Stimulated activated CD8-positive, alpha-beta memory T cell treated with anti-CD3 and anti-CD28 coated beads, Interleukin-15, amount 100 ng/mL, for 1 hour (primary cell): Measurements from ENCODE around the gene CD59.
"Not testable (repeated sequence)": the region's sequence is repeated elsewhere in the genome, so short reads cannot be mapped to it uniquely, and the experiment has no call there.

Experiments used
- DNase-seq: peaks from one replicate; pipeline ENCODE4 v3.0.0-alpha.2; 2020; ENCODE audit warnings: low read depth

CD59 gene

GRCh38 chr11:33713151-33713855, 22.9 kb downstream of the CD59 start:
- DNase-seq: no peak

GRCh38 chr11:33712436-33712835, 23.8 kb downstream of the CD59 start:
- DNase-seq: no peak

- DNase-seq: no peak
These were observed 26.8 kb downstream of the CD59 start for GRCh38 chr11:33709466-33709865.

GRCh38 chr11:33708985-33709384, 27.2 kb downstream of the CD59 start:
- DNase-seq: no peak

- not testable (repeated sequence) for DNase-seq
These were observed 28.4 kb downstream of the CD59 start for GRCh38 chr11:33707831-33708230.

GRCh38 chr11:33706966-33707365, 29.3 kb downstream of the CD59 start:
- DNase-seq: no peak

GRCh38 chr11:33706546-33706945, 29.7 kb downstream of the CD59 start:
- no peak for DNase-seq

- DNase-seq: no peak
These were observed 31.8 kb downstream of the CD59 start for GRCh38 chr11:33704240-33705002.

- no peak for DNase-seq
These were observed 32.4 kb downstream of the CD59 start for GRCh38 chr11:33703788-33704187.

- DNase-seq: no peak
These were observed 33.0 kb downstream of the CD59 start for GRCh38 chr11:33703234-33703633.

- no peak for DNase-seq
These were observed 34.7 kb downstream of the CD59 start for GRCh38 chr11:33701302-33702230.

GRCh38 chr11:33700502-33701271, 35.5 kb downstream of the CD59 start, which contains the start of gene C11orf91:
Gene C11orf91 (minus strand): TSS chr11:33700826. CDS start chr11:33700740, 86 bp downstream.
- DNase-seq: peak; percentile 94

GRCh38 chr11:33700063-33700501, 36.1 kb downstream of the CD59 start:
- DNase-seq: no peak

- no peak for DNase-seq
These were observed 36.6 kb downstream of the CD59 start for GRCh38 chr11:33699515-33700062.

- DNase-seq: no peak
These were observed 37.3 kb downstream of the CD59 start for GRCh38 chr11:33698921-33699320.

- no peak for DNase-seq
These were observed 38.2 kb downstream of the CD59 start for GRCh38 chr11:33697997-33698396.

- DNase-seq: no peak
These were observed 39.1 kb downstream of the CD59 start for GRCh38 chr11:33696931-33697638.

- DNase-seq: no peak
These were observed 39.8 kb downstream of the CD59 start for GRCh38 chr11:33696411-33696810.

- DNase-seq: no peak
These were observed 41.1 kb downstream of the CD59 start for GRCh38 chr11:33695051-33695566.

GRCh38 chr11:33694346-33695050, 41.7 kb downstream of the CD59 start:
- DNase-seq: no peak
